ENCODE results near the gene C1GALT1. TPM values are rescaled to one million over a fixed set of nuclear protein-coding genes. Genes with fewer than 3 reads are reported as not detected.

C1GALT1 gene
- total and polyA plus RNA-seq, 9 of the 15 experiments (the other 6 are each of a cell fraction or from before 2014, with no cell fraction given): 5.0 to 33.2 (median 24.1) TPM

- no peak for TF ChIP-seq E2F8 (IDR thresholded peaks at IDR 0.05; ENCODE audit: low read depth, partially characterized antibody)
- TF ChIP-seq TOE1 (IDR thresholded peaks at IDR 0.05; ENCODE audit: borderline replicate concordance): no peak
- no peak for TF ChIP-seq TOE1 (CRISPR knock-in tag; IDR thresholded peaks at IDR 0.05; ENCODE audit: borderline replicate concordance, low read depth)
- TF ChIP-seq BMI1 (IDR thresholded peaks at IDR 0.05; ENCODE audit: low read length): no peak
- TF ChIP-seq RBM25 (IDR thresholded peaks at IDR 0.05; ENCODE audit: low read depth, low read length, severe bottlenecking): no peak
- TF ChIP-seq HOMEZ (CRISPR knock-in tag; IDR thresholded peaks at IDR 0.05): no peak
- no peak for TF ChIP-seq ZNF79 (CRISPR knock-in tag; IDR thresholded peaks at IDR 0.05; ENCODE audit: low read depth)
- no peak for TF ChIP-seq C11orf30 (IDR thresholded peaks at IDR 0.05; ENCODE audit: low read depth)
These were observed 17.8 kb upstream of the C1GALT1 start (continued) for GRCh38 chr7:7164591-7164990.

Data from K562 (cell line).